Measurements from ENCODE around the gene FBXO36.

Gene FBXO36

GRCh38 chr2:230053753-230054478 lies 131.6 kb downstream of the FBXO36 start:
- DNase-seq, result no peak

GRCh38 chr2:230060672-230061293 lies 138.5 kb downstream of the FBXO36 start:
- DNase-seq, result no peak
